Measurements from ENCODE around the gene MYH10.

Gene MYH10

GRCh38 chr17:8488491-8488890 is 142.0 kb downstream of the MYH10 start:
- Histone ChIP-seq H3K9me3 (ENCODE audit: low read depth, low read length) (peaks cover 9% of the 10 kb centered on the region; the same call in 1 of the 2 replicates), H3K36me3 (ENCODE audit: insufficient read depth, low read length) (peaks cover 84% of the 10 kb centered on the region), H3K4me3 (no peak overlapping the region), H3K27ac (no peak overlapping the region), H3K9ac (ENCODE audit: insufficient read length) (no peak overlapping the region)
- TF ChIP-seq FOXP2 (optimal IDR thresholded peaks at IDR 0.05; ENCODE audit: control extremely low read depth, extremely low read length, insufficient read depth) (no peak), POLR2AphosphoS5 (IDR thresholded peaks at IDR 0.05; ENCODE audit: borderline replicate concordance, low read depth, low read length) (no peak), EZH2 (IDR thresholded peaks at IDR 0.05) (no peak)
- DNase-seq (ENCODE audit: low read depth, low spot score) = no peak

GRCh38 chr17:8487743-8488142 is 142.8 kb downstream of the MYH10 start:
- no peak overlapping the region for H3K4me3 ChIP-seq
- no peak for TF ChIP-seq FOXP2 (optimal IDR thresholded peaks at IDR 0.05; ENCODE audit: control extremely low read depth, extremely low read length, insufficient read depth)
- TF ChIP-seq EZH2 (IDR thresholded peaks at IDR 0.05) = no peak
- no peak for TF ChIP-seq POLR2AphosphoS5 (IDR thresholded peaks at IDR 0.05; ENCODE audit: borderline replicate concordance, low read depth, low read length)
- H3K36me3 ChIP-seq (ENCODE audit: insufficient read depth, low read length) = peaks cover 86% of the 10 kb centered on the region
- peaks cover 9% of the 10 kb centered on the region; the same call in 1 of the 2 replicates for H3K9me3 ChIP-seq (ENCODE audit: low read depth, low read length)
- H3K27ac ChIP-seq = no peak overlapping the region
- H3K9ac ChIP-seq (ENCODE audit: insufficient read length) = no peak overlapping the region
- DNase-seq (ENCODE audit: low read depth, low spot score) = no peak

- TF ChIP-seq EZH2 (IDR thresholded peaks at IDR 0.05) = no peak
- no peak for TF ChIP-seq FOXP2 (optimal IDR thresholded peaks at IDR 0.05; ENCODE audit: control extremely low read depth, extremely low read length, insufficient read depth)
- no peak for TF ChIP-seq POLR2AphosphoS5 (IDR thresholded peaks at IDR 0.05; ENCODE audit: borderline replicate concordance, low read depth, low read length)
- Histone ChIP-seq H3K9ac (ENCODE audit: insufficient read length) (no peak overlapping the region), H3K4me3 (no peak overlapping the region), H3K36me3 (ENCODE audit: insufficient read depth, low read length) (peaks cover 86% of the 10 kb centered on the region), H3K9me3 (ENCODE audit: low read depth, low read length) (peaks cover 9% of the 10 kb centered on the region; the same call in 1 of the 2 replicates), H3K27ac (no peak overlapping the region)
- DNase-seq (ENCODE audit: low read depth, low spot score) = no peak
Observed at GRCh38 chr17:8487130-8487645, 143.3 kb downstream of the MYH10 start.

GRCh38 chr17:8485491-8485890 is 145.0 kb downstream of the MYH10 start:
- peaks cover 9% of the 10 kb centered on the region; the same call in 1 of the 2 replicates for H3K9me3 ChIP-seq (ENCODE audit: low read depth, low read length)
- H3K4me3 ChIP-seq = no peak overlapping the region
- TF ChIP-seq EZH2 (IDR thresholded peaks at IDR 0.05) (no peak), FOXP2 (optimal IDR thresholded peaks at IDR 0.05; ENCODE audit: control extremely low read depth, extremely low read length, insufficient read depth) (no peak), POLR2AphosphoS5 (IDR thresholded peaks at IDR 0.05; ENCODE audit: borderline replicate concordance, low read depth, low read length) (no peak)
- no peak overlapping the region for H3K27ac ChIP-seq
- no peak overlapping the region for H3K9ac ChIP-seq (ENCODE audit: insufficient read length)
- DNase-seq (ENCODE audit: low read depth, low spot score) = no peak
- H3K36me3 ChIP-seq (ENCODE audit: insufficient read depth, low read length) = peaks cover 83% of the 10 kb centered on the region

GRCh38 chr17:8484465-8484864 is 146.1 kb downstream of the MYH10 start:
- Histone ChIP-seq H3K27ac (no peak overlapping the region), H3K9me3 (ENCODE audit: low read depth, low read length) (peaks cover 9% of the 10 kb centered on the region; the same call in 1 of the 2 replicates), H3K9ac (ENCODE audit: insufficient read length) (no peak overlapping the region), H3K36me3 (ENCODE audit: insufficient read depth, low read length) (peaks cover 89% of the 10 kb centered on the region), H3K4me3 (no peak overlapping the region)
- no peak for DNase-seq (ENCODE audit: low read depth, low spot score)
- TF ChIP-seq EZH2 (IDR thresholded peaks at IDR 0.05) = no peak
- no peak for TF ChIP-seq POLR2AphosphoS5 (IDR thresholded peaks at IDR 0.05; ENCODE audit: borderline replicate concordance, low read depth, low read length)
- no peak for TF ChIP-seq FOXP2 (optimal IDR thresholded peaks at IDR 0.05; ENCODE audit: control extremely low read depth, extremely low read length, insufficient read depth)

- Histone ChIP-seq H3K27ac (no peak overlapping the region), H3K9me3 (ENCODE audit: low read depth, low read length) (peaks cover 9% of the 10 kb centered on the region; the same call in 1 of the 2 replicates), H3K36me3 (ENCODE audit: insufficient read depth, low read length) (peaks cover 95% of the 10 kb centered on the region), H3K4me3 (no peak overlapping the region), H3K9ac (ENCODE audit: insufficient read length) (no peak overlapping the region)
- TF ChIP-seq FOXP2 (optimal IDR thresholded peaks at IDR 0.05; ENCODE audit: control extremely low read depth, extremely low read length, insufficient read depth) (no peak), POLR2AphosphoS5 (IDR thresholded peaks at IDR 0.05; ENCODE audit: borderline replicate concordance, low read depth, low read length) (no peak), EZH2 (IDR thresholded peaks at IDR 0.05) (no peak)
- no peak for DNase-seq (ENCODE audit: low read depth, low spot score)
Observed at GRCh38 chr17:8482546-8482945, 148.0 kb downstream of the MYH10 start.

- no peak overlapping the region for H3K27ac ChIP-seq
- TF ChIP-seq FOXP2 (optimal IDR thresholded peaks at IDR 0.05; ENCODE audit: control extremely low read depth, extremely low read length, insufficient read depth) (no peak), POLR2AphosphoS5 (IDR thresholded peaks at IDR 0.05; ENCODE audit: borderline replicate concordance, low read depth, low read length) (no peak), EZH2 (IDR thresholded peaks at IDR 0.05) (no peak)
- peaks cover 95% of the 10 kb centered on the region for H3K36me3 ChIP-seq (ENCODE audit: insufficient read depth, low read length)
- DNase-seq (ENCODE audit: low read depth, low spot score) = no peak
- no peak overlapping the region for H3K4me3 ChIP-seq
- peaks cover 9% of the 10 kb centered on the region; the same call in 1 of the 2 replicates for H3K9me3 ChIP-seq (ENCODE audit: low read depth, low read length)
- H3K9ac ChIP-seq (ENCODE audit: insufficient read length) = no peak overlapping the region
Observed at GRCh38 chr17:8481703-8482102, 148.8 kb downstream of the MYH10 start.

GRCh38 chr17:8481089-8481488 is 149.4 kb downstream of the MYH10 start:
- no peak overlapping the region for H3K9ac ChIP-seq (ENCODE audit: insufficient read length)
- H3K4me3 ChIP-seq = no peak overlapping the region
- peaks cover 96% of the 10 kb centered on the region for H3K36me3 ChIP-seq (ENCODE audit: insufficient read depth, low read length)
- no peak for DNase-seq (ENCODE audit: low read depth, low spot score)
- H3K27ac ChIP-seq = no peak overlapping the region
- TF ChIP-seq FOXP2 (optimal IDR thresholded peaks at IDR 0.05; ENCODE audit: control extremely low read depth, extremely low read length, insufficient read depth) (no peak), EZH2 (IDR thresholded peaks at IDR 0.05) (no peak), POLR2AphosphoS5 (IDR thresholded peaks at IDR 0.05; ENCODE audit: borderline replicate concordance, low read depth, low read length) (no peak)
- H3K9me3 ChIP-seq (ENCODE audit: low read depth, low read length) = peaks cover 9% of the 10 kb centered on the region; the same call in 1 of the 2 replicates
